Measurements from ENCODE around the gene NPC2.
"Not testable (repeated sequence)": the region's sequence is repeated elsewhere in the genome, so short reads cannot be mapped to it uniquely, and the experiment has no call there.

The NPC2 gene

DNA sequence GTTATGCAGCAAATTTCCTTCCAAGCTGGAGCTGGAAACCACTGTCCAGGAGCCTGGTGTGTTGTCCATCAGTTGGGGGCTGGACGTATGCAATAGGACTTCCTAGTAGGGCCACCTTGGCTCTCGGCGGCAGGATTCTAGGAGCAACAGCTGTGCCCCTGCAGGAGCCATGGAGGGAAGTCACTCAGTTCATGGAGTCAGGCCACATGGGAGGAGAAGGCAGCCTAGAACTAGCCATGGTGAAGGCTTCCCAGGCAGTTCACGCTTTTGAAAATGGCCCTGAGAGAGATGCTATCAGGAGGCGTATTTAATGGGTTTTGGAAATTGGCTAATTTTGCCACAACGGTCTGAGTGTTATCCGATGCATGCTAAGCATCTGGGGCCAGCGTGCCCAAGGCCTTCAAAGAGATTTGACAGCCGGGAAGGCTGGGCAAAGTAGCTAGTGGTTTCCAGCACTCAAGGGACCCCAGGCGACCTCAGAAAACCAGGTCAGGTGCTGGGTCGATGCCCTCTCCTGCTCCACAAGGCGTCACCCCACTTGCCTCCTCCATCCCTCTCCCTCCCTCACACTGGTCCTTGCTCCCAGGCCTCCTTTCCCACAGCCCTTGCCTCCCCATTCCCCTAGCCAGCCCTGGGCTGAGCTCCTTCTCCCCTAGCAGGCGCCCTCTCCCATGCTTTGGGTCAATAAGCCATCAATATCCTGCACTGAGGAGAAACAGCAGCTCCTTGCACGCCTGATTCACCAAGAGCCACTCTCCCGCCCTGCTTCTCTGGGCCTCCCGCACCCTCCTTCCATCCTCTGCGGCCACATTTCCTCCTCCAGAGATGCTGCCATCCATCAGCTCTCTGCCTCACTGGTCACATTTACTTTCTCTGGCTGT lies 36.2 kb downstream of the NPC2 start:
- Histone ChIP-seq H3K27me3 (ENCODE audit: control insufficient read depth, insufficient read depth, low read length, poor library complexity, severe bottlenecking) (no peaks in the 10 kb centered on the region), H3K27ac (ENCODE audit: insufficient read depth, low read depth, low read length, poor library complexity, severe bottlenecking) (no peak overlapping the region), H3K4me3 (ENCODE audit: insufficient read depth, low read depth, low read length) (no peak overlapping the region), H3K36me3 (ENCODE audit: control insufficient read depth, insufficient read depth, low read length) (no peaks in the 10 kb centered on the region), H3K4me1 (ENCODE audit: control insufficient read depth, insufficient read depth, low read length) (peaks cover 8% of the 10 kb centered on the region), H3K9me3 (ENCODE audit: control insufficient read depth, low read length) (no peaks in the 10 kb centered on the region)
- WGBS, 2 experiments, result 89 to 91% methylated on average over 17 of the region's 17 CpGs

DNA sequence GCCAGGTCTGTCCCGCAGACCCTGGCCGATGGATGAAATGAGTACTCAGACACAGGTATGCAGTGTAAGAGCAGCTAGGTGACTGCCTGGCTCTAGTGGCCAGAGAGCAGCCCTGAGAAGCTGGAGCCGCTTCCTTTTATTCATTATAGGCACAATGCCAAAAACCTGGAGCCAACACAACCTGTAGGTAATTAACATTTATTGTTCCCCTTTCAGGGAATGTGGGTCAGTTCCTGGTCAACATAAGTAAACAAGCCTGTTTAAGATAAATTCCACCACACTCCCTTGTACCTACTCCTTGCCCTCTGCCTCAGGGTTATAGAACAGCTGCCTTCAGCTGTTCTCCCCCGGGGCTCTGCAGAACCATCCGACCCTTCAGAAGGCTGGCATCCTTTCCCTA lies 38.7 kb downstream of the NPC2 start:
- H3K4me3 ChIP-seq (ENCODE audit: insufficient read depth, low read depth, low read length); H3K9me3 ChIP-seq (ENCODE audit: control insufficient read depth, low read length); H3K27me3 ChIP-seq (ENCODE audit: control insufficient read depth, insufficient read depth, low read length, poor library complexity, severe bottlenecking); H3K4me1 ChIP-seq (ENCODE audit: control insufficient read depth, insufficient read depth, low read length); H3K36me3 ChIP-seq (ENCODE audit: control insufficient read depth, insufficient read depth, low read length); H3K27ac ChIP-seq (ENCODE audit: insufficient read depth, low read depth, low read length, poor library complexity, severe bottlenecking): not testable (repeated sequence)
- WGBS, 2 experiments, result 90 to 96% methylated on average over 5 of the region's 5 CpGs

DNA sequence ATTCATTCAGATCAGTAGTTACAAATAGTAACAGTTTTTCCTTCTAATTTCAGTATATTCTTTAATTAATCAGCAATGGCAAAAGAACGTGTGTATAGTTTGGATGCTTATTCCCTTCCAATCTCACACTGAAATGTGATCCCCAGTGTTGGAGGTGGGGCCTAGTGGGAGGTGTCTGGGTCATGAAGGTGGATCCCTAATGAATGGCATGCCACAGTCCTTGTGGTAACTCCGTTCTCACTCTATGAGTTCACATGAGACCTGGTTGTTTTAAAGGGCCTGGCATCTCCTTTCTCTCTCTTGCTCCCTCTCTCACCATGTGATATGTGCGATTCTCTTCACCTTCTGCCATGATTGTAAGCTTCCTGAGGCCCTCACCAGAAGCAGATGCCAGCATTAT lies 48.2 kb downstream of the NPC2 start:
- H3K36me3 ChIP-seq (ENCODE audit: control insufficient read depth, insufficient read depth, low read length), result no peaks in the 10 kb centered on the region
- H3K4me3 ChIP-seq (ENCODE audit: insufficient read depth, low read depth, low read length), result no peak overlapping the region
- WGBS, 2 experiments, result 11 to 30% methylated on average over 2 to 3 of the region's 3 CpGs
- no peaks in the 10 kb centered on the region for H3K9me3 ChIP-seq (ENCODE audit: control insufficient read depth, low read length)
- no peak overlapping the region for H3K27ac ChIP-seq (ENCODE audit: insufficient read depth, low read depth, low read length, poor library complexity, severe bottlenecking)
- H3K4me1 ChIP-seq (ENCODE audit: control insufficient read depth, insufficient read depth, low read length), result no peaks in the 10 kb centered on the region
- no peaks in the 10 kb centered on the region for H3K27me3 ChIP-seq (ENCODE audit: control insufficient read depth, insufficient read depth, low read length, poor library complexity, severe bottlenecking)

DNA sequence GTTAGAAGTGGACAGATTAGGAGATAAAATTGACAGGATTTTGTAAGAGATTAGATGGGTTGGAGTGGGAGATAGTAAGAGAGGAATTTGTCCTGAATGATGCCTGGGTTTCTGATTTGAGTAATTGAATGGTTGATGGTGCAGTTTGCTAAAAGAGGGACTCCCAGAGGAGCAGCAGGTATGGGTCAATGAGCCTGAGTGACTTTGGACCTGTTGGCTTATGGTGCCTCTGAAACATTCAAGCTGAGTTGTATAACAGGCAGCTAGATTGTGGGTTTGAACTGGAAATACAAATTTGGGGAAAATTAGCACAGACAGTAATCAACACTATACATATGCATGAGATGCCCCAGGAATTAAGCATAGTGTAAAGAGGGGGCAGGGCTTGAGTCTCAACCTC lies 50.3 kb downstream of the NPC2 start:
- Histone ChIP-seq H3K27me3 (ENCODE audit: control insufficient read depth, insufficient read depth, low read length, poor library complexity, severe bottlenecking) (no peaks in the 10 kb centered on the region), H3K4me1 (ENCODE audit: control insufficient read depth, insufficient read depth, low read length) (no peaks in the 10 kb centered on the region), H3K9me3 (ENCODE audit: control insufficient read depth, low read length) (no peaks in the 10 kb centered on the region), H3K27ac (ENCODE audit: insufficient read depth, low read depth, low read length, poor library complexity, severe bottlenecking) (no peak overlapping the region), H3K36me3 (ENCODE audit: control insufficient read depth, insufficient read depth, low read length) (no peaks in the 10 kb centered on the region), H3K4me3 (ENCODE audit: insufficient read depth, low read depth, low read length) (no peak overlapping the region)

DNA sequence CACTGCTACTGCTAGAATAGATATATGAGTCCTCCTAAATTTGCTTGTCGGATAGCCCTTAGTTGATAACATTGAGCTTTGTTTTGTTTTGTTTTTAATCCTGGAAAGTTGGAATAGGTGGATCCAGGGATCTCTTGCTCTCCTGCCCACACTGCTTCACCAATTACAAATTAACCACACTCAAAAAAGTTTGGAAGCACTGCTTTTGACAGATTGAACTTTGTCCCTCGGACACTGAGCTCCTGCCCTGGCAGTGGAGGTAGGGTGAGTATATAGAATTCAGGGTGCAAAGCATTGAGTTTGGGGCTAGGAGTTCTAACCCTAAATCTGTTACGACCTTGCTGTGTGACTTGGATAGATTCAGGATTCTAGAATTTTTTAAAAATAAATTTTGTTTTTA lies 52.0 kb downstream of the NPC2 start:
- Histone ChIP-seq H3K4me3 (ENCODE audit: insufficient read depth, low read depth, low read length) (no peak overlapping the region), H3K27ac (ENCODE audit: insufficient read depth, low read depth, low read length, poor library complexity, severe bottlenecking) (no peak overlapping the region), H3K4me1 (ENCODE audit: control insufficient read depth, insufficient read depth, low read length) (no peaks in the 10 kb centered on the region), H3K27me3 (ENCODE audit: control insufficient read depth, insufficient read depth, low read length, poor library complexity, severe bottlenecking) (no peaks in the 10 kb centered on the region), H3K9me3 (ENCODE audit: control insufficient read depth, low read length) (no peaks in the 10 kb centered on the region), H3K36me3 (ENCODE audit: control insufficient read depth, insufficient read depth, low read length) (no peaks in the 10 kb centered on the region)
- 92 to 98% methylated on average over 3 of the region's 3 CpGs for WGBS, 2 experiments

DNA sequence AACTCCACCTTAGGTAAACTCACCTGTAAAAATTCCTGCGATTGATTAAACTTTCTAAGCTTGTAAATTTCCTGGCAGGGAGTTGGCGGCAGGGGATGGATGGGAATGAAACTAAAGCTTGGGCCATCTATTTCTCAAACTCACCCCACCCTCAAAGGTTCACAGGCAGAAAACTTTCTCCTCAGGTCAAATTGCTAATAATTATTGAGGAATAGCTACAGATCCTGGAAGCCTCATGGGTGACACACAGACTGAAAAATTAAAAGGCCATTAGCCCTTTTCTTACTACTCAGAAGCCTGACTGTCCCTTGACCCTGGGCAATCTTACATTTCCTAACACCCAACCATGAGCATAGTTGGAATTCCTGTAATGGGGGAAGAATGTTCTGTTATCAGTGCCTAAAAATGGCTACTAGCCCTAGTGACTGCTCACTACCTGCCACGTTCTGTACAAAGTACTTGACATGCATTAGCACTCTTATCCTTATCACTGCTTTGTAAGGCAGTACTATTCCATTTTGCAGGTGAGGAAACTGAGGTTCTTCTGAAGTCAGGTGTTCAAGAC lies 54.7 kb downstream of the NPC2 start:
- 90% methylated on average over 3 of the region's 3 CpGs for WGBS, 2 experiments

DNA sequence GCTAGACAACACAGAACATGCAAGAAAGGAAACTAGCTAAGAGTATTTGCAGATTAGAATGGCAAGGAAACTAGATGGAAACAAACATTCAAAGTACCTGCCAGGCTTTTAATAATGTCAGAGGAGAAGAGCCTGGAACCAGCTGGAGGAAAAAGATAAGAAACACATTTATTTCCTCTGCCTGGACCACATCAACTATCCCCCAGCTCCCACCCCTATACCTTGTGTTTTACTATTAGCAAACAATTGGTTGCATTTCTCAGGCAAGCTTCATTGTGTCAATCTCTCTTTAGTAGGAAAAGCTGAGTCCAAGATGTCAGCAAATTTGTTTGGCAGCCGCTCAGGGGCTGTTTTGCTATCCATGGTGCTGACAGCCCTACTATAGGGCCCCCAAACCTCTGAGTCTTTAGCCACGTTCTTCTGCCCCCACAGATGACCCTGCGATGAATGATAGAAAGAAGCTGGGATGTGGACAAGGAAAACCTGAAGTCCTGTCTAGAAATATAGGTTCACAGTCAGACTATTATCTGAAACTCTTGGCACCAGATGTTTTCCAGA lies 55.5 kb downstream of the NPC2 start:
- Histone ChIP-seq H3K27ac (ENCODE audit: insufficient read depth, low read depth, low read length, poor library complexity, severe bottlenecking) (no peak overlapping the region), H3K9me3 (ENCODE audit: control insufficient read depth, low read length) (no peaks in the 10 kb centered on the region), H3K27me3 (ENCODE audit: control insufficient read depth, insufficient read depth, low read length, poor library complexity, severe bottlenecking) (no peaks in the 10 kb centered on the region), H3K4me1 (ENCODE audit: control insufficient read depth, insufficient read depth, low read length) (peaks cover 20% of the 10 kb centered on the region), H3K4me3 (ENCODE audit: insufficient read depth, low read depth, low read length) (no peak overlapping the region), H3K36me3 (ENCODE audit: control insufficient read depth, insufficient read depth, low read length) (no peaks in the 10 kb centered on the region)
- 2 to 28% methylated on average over 2 to 3 of the region's 3 CpGs for WGBS, 2 experiments

More for the DNA sequence above, 54.7 kb downstream of the NPC2 start:
- Histone ChIP-seq H3K36me3 (ENCODE audit: control insufficient read depth, insufficient read depth, low read length) (no peaks in the 10 kb centered on the region), H3K27ac (ENCODE audit: insufficient read depth, low read depth, low read length, poor library complexity, severe bottlenecking) (no peak overlapping the region), H3K27me3 (ENCODE audit: control insufficient read depth, insufficient read depth, low read length, poor library complexity, severe bottlenecking) (no peaks in the 10 kb centered on the region), H3K9me3 (ENCODE audit: control insufficient read depth, low read length) (no peaks in the 10 kb centered on the region), H3K4me1 (ENCODE audit: control insufficient read depth, insufficient read depth, low read length) (peaks cover 17% of the 10 kb centered on the region), H3K4me3 (ENCODE audit: insufficient read depth, low read depth, low read length) (no peak overlapping the region)

DNA sequence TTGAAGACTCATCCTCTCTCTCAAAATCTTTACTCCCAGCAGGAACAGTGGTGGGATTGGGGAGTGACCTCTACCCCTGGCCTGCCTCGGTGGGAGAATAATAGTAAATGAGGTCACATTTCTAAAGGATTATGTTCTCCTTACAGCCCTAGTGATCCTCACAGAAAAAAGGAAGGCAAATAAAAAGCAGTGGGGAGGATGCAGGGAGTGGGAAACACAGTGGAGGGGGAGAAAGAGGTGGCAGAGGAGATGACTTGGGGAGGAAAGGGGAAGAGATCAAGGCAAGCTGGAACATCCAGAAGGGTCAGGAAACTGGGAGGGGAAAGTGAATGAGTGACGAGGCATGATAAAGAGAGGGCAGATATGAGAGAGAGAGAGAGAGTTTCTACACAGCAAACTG lies 58.8 kb downstream of the NPC2 start:
- no peak overlapping the region for H3K4me3 ChIP-seq (ENCODE audit: insufficient read depth, low read depth, low read length)
- peaks cover 25% of the 10 kb centered on the region for H3K4me1 ChIP-seq (ENCODE audit: control insufficient read depth, insufficient read depth, low read length)
- H3K27me3 ChIP-seq (ENCODE audit: control insufficient read depth, insufficient read depth, low read length, poor library complexity, severe bottlenecking), result no peaks in the 10 kb centered on the region
- no peak overlapping the region for H3K27ac ChIP-seq (ENCODE audit: insufficient read depth, low read depth, low read length, poor library complexity, severe bottlenecking)
- H3K9me3 ChIP-seq (ENCODE audit: control insufficient read depth, low read length), result no peaks in the 10 kb centered on the region
- no peaks in the 10 kb centered on the region for H3K36me3 ChIP-seq (ENCODE audit: control insufficient read depth, insufficient read depth, low read length)
- WGBS, 2 experiments, result 9 to 14% methylated on average over 2 of the region's 2 CpGs

DNA sequence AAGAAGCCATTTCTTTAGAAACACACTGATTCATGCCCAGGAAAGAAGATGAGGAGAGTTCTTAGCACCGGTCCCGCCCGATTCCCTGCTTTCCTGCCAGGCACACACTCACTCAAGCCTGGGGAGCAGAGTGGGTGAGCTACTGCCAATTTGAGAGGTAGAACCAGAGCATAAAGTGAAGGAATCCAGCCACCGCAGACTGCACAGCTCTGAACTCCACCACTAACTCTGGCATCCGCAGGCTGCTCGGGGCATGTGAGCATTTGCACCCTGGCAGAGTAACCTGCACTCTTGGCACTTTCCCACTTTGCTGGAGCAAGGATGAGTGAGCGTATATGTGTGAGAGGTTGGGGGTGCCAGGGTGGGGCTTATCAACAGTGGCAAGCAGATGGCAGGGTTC lies 63.1 kb downstream of the NPC2 start:
- Histone ChIP-seq H3K4me1 (ENCODE audit: control insufficient read depth, insufficient read depth, low read length) (peaks cover 27% of the 10 kb centered on the region), H3K9me3 (ENCODE audit: control insufficient read depth, low read length) (no peaks in the 10 kb centered on the region), H3K36me3 (ENCODE audit: control insufficient read depth, insufficient read depth, low read length) (no peaks in the 10 kb centered on the region), H3K27me3 (ENCODE audit: control insufficient read depth, insufficient read depth, low read length, poor library complexity, severe bottlenecking) (peaks cover 13% of the 10 kb centered on the region), H3K4me3 (ENCODE audit: insufficient read depth, low read depth, low read length) (no peak overlapping the region), H3K27ac (ENCODE audit: insufficient read depth, low read depth, low read length, poor library complexity, severe bottlenecking) (no peak overlapping the region)
- 94% methylated on average over 7 of the region's 7 CpGs for WGBS, 2 experiments

All from ectodermal cell (in vitro differentiated cells).